ENCODE data around the gene FAM184B. TPM values are rescaled to one million over a fixed set of nuclear protein-coding genes. Genes with fewer than 3 reads are reported as not detected.

FAM184B gene
- total RNA-seq, 2 donors from 2014 or later = 0.07 TPM; not detected in 1

GRCh38 chr4:17760626-17761025, 20.8 kb downstream of the FAM184B start:
- Mint-ChIP-seq H3K27ac (no peak overlapping the region), H3K27me3 (ENCODE audit: insufficient read depth) (peaks cover 3% of the 10 kb centered on the region), H3K4me1 (peaks cover 3% of the 10 kb centered on the region), H3K36me3 (ENCODE audit: low read depth) (no peaks in the 10 kb centered on the region), H3K9me3 (peaks cover 5% of the 10 kb centered on the region), H3K4me3 (no peak overlapping the region)
- H3K9me3 ChIP-seq (ENCODE audit: control insufficient read depth, low read length) = peaks cover 3% of the 10 kb centered on the region
- no peak for DNase-seq
- H3K4me1 ChIP-seq (ENCODE audit: control insufficient read depth, insufficient read depth, low read length) = no peaks in the 10 kb centered on the region
- WGBS, 2 experiments (ENCODE audit: insufficient coverage in 1 of 2, insufficient read length in 1 of 2) = 57 to 60% methylated on average over 6 of the region's 6 CpGs
- H3K36me3 ChIP-seq (ENCODE audit: control insufficient read depth, insufficient read depth, low read length) = no peaks in the 10 kb centered on the region
- H3K27me3 ChIP-seq (ENCODE audit: control insufficient read depth, insufficient read depth, low read length, poor library complexity, severe bottlenecking) = no peaks in the 10 kb centered on the region
- TF ChIP-seq CTCF (conservative IDR thresholded peaks at IDR 0.05) = no peak
- no peak overlapping the region for H3K27ac ChIP-seq (ENCODE audit: low read depth, low read length)
- no peak overlapping the region for H3K4me3 ChIP-seq (ENCODE audit: low read length)
- H3K9ac ChIP-seq (ENCODE audit: extremely low read depth, low read length, poor library complexity, severe bottlenecking) = no peak overlapping the region

- no peak for DNase-seq
- TF ChIP-seq CTCF (conservative IDR thresholded peaks at IDR 0.05) = no peak
- Mint-ChIP-seq H3K9me3 (no peaks in the 10 kb centered on the region), H3K4me1 (peaks cover 3% of the 10 kb centered on the region), H3K27me3 (ENCODE audit: insufficient read depth) (peaks cover 3% of the 10 kb centered on the region), H3K36me3 (ENCODE audit: low read depth) (no peaks in the 10 kb centered on the region), H3K27ac (no peak overlapping the region), H3K4me3 (no peak overlapping the region)
- Histone ChIP-seq H3K27me3 (ENCODE audit: control insufficient read depth, insufficient read depth, low read length, poor library complexity, severe bottlenecking) (no peaks in the 10 kb centered on the region), H3K4me3 (ENCODE audit: low read length) (no peak overlapping the region), H3K4me1 (ENCODE audit: control insufficient read depth, insufficient read depth, low read length) (no peaks in the 10 kb centered on the region), H3K9me3 (ENCODE audit: control insufficient read depth, low read length) (no peaks in the 10 kb centered on the region), H3K9ac (ENCODE audit: extremely low read depth, low read length, poor library complexity, severe bottlenecking) (no peak overlapping the region), H3K27ac (ENCODE audit: low read depth, low read length) (no peak overlapping the region), H3K36me3 (ENCODE audit: control insufficient read depth, insufficient read depth, low read length) (no peaks in the 10 kb centered on the region)
- 71 to 78% methylated on average over 4 to 5 of the region's 5 CpGs for WGBS, 2 experiments (ENCODE audit: insufficient coverage in 1 of 2, insufficient read length in 1 of 2)
Observed at GRCh38 chr4:17758485-17758884, 22.9 kb downstream of the FAM184B start.

- Histone ChIP-seq H3K4me1 (ENCODE audit: control insufficient read depth, insufficient read depth, low read length) (no peaks in the 10 kb centered on the region), H3K27me3 (ENCODE audit: control insufficient read depth, insufficient read depth, low read length, poor library complexity, severe bottlenecking) (no peaks in the 10 kb centered on the region), H3K9me3 (ENCODE audit: control insufficient read depth, low read length) (no peaks in the 10 kb centered on the region), H3K27ac (ENCODE audit: low read depth, low read length) (no peak overlapping the region), H3K9ac (ENCODE audit: extremely low read depth, low read length, poor library complexity, severe bottlenecking) (no peak overlapping the region), H3K36me3 (ENCODE audit: control insufficient read depth, insufficient read depth, low read length) (no peaks in the 10 kb centered on the region), H3K4me3 (ENCODE audit: low read length) (no peak overlapping the region)
- Mint-ChIP-seq H3K36me3 (ENCODE audit: low read depth) (no peaks in the 10 kb centered on the region), H3K27ac (no peak overlapping the region), H3K4me3 (no peak overlapping the region), H3K9me3 (no peaks in the 10 kb centered on the region), H3K27me3 (ENCODE audit: insufficient read depth) (peaks cover 3% of the 10 kb centered on the region), H3K4me1 (peaks cover 3% of the 10 kb centered on the region)
- DNase-seq = no peak
- WGBS, 2 experiments (ENCODE audit: insufficient coverage in 1 of 2, insufficient read length in 1 of 2) = 100% methylated on average over 1 of the region's 1 CpG; no CpG with 5 or more reads in 1 of the 2 experiments
- TF ChIP-seq CTCF (conservative IDR thresholded peaks at IDR 0.05) = no peak
Observed at GRCh38 chr4:17757621-17758020, 23.8 kb downstream of the FAM184B start.
